Adrenal gland (tissue), 12 donors: ENCODE data around the gene UBAC1. TPM values are rescaled to one million over a fixed set of nuclear protein-coding genes. Genes with fewer than 3 reads are reported as not detected.

ENCODE experiments used
- DNase-seq, 7 donors: peaks; one replicate each; pipeline ENCODE4 v3.0.0-alpha.2; 2019 to 2020
- H3K27ac ChIP-seq, 5 donors: fragments of 200-600 bp; sonication (generic) in 4 of 5; 1 replicate in 3 of 5; 2 replicates in 2 of 5; pipeline versions ENCODE4 v1.5.1 to v1.8.0; 2016 to 2020; ENCODE audit warnings: mild to moderate bottlenecking in 1 of 5
- H3K27me3 ChIP-seq: fragments of 200-600 bp; 2 replicates; pipeline ENCODE4 v1.8.0; 2021
- H3K36me3 ChIP-seq, 2 donors: fragments of 200-600 bp; replicated peaks in 1 of 2; 1 replicate in 1 of 2; 2 replicates in 1 of 2; pipeline versions ENCODE4 v1.5.1 to v1.8.0; 2018 to 2022
- H3K4me1 ChIP-seq, 2 donors: fragments of 200-600 bp; replicated peaks in 1 of 2; 1 replicate in 1 of 2; 2 replicates in 1 of 2; pipeline versions ENCODE4 v1.5.1 to v1.8.0; 2018 to 2021
- H3K4me3 ChIP-seq, 4 donors: fragments of 200-600 bp; sonication (generic) in 3 of 4; one replicate each; pipeline ENCODE4 v1.5.1; 2016 to 2018
- H3K9me3 ChIP-seq, 3 donors: fragments of 200-600 bp; sonication (generic) in 1 of 3; replicated peaks in 1 of 3; 1 replicate in 2 of 3; 2 replicates in 1 of 3; pipeline versions ENCODE4 v1.5.1 to v1.8.0; 2016 to 2021
- POLR2A ChIP-seq, 2 donors: fragments of 450-650 bp; IDR thresholded peaks; one replicate each; pipeline ENCODE4 v1.6.1; 2017; ENCODE audit warnings: antibody characterized with exemption in 2 of 2, mild to moderate bottlenecking in 2 of 2, moderate library complexity in 1 of 2
- WGBS, 4 donors: extraction: QIAGEN DNeasy Blood & Tissue Kit in 2 of 4; methylation state at CpG; one replicate each; pipeline versions ENCODE4 v1.1.5 to v1.1.7; 2013 to 2017; 5-methylcytosine and 5-hydroxymethylcytosine counted together
- intact Hi-C, 2 donors: fragments of 100-400 bp; cut with DNase I; formaldehyde crosslinking; loops; one replicate each; pipeline versions ENCODE4 v1.14.1 to v1.15.0; 2022 to 2023
- polyA plus RNA-seq, 3 donors: library from polyadenylated mRNA; stranded (reverse); fragments of 200-250 nt in 2 of 3; fragments of 350-450 nt in 1 of 3; fragmentation: Illumina TruSeq in 1 of 3; extraction: RNeasy Lipid Tissue Mini Kit (QIAGEN cat#74804) in 1 of 3; gene quantifications; one replicate each; pipeline ENCODE4 v1.2.3, GENCODE V29; 2013 to 2014
- total RNA-seq, 9 donors: library from RNA; depleted of rRNA in 4 of 9; stranded (reverse); fragments of >200 nt in 4 of 9; fragments of 120-200 nt in 1 of 9; fragmentation: NEBNext Ultra II Directional in 1 of 9; extraction: Animal tissue kit (Norgen Biotek cat#: 25700) in 1 of 9; gene quantifications; one replicate each; pipeline versions ENCODE4 v1.1.0 to v1.2.4, GENCODE V29; 2013 to 2023
- TF ChIP-seq, protein P1 (sequence below), 6 experiments: fragments of 450-650 bp in 4 of 6; fragments of 200-600 bp in 2 of 6; sonication (generic) in 1 of 6; IDR thresholded peaks; 1 replicate in 5 of 6; 2 replicates in 1 of 6; pipeline versions ENCODE4 v1.5.1 to v1.8.0; 2016 to 2021; ENCODE audit warnings: antibody characterized with exemption in 6 of 6, mild to moderate bottlenecking in 2 of 6, moderate library complexity in 1 of 6
- donor health status: healthy with polysubstance abuse.
- donor health status: Bipolar disorder and iron deficiency.
- donor health status: DM: yes; HTN: yes; CAD: no.
- donor health status: DM: no; HTN: no; CAD: no.
- donor health status: DM: no; HTN: no; CAD: no.
- donor health status: DM: yes; HTN: yes; CAD: no.

The UBAC1 gene
- total and polyA plus RNA-seq, 12 donors: 20.2 to 63.3 (median 37.9) TPM

DNA sequence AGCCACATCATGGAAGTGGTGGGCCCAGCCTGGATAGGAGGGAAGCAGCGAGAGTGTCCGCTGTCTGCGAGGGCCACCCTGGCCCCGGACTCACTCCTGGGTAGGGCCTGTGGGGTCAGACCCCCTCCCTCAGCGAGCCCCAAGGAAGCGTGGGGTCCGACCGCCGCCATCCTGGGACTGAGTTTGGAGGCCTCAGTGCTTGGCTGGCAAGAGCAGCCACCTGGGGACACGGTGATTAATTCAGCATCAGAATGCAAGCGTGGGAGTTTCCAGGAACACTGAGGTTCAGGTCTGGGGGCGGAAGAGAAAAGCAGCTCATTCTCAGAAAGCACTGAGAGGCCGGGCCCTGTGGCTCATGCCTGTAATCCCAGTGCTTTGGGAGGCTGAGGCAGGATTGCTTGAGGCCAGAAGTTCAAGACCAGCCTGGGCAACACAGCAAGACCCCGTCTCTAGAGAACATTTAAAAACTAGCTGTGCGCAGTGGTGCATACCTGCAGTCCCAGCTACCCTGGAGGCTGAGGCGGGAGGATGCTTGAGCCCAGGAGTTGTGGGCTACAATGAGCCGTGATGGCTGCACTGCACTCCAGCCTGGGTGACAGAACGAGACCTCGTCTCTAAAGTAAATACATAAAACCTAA lies 35.6 kb downstream of the UBAC1 start:
- H3K4me1 ChIP-seq: no peaks in the 10 kb centered on the region
- no peak overlapping the region for H3K27ac ChIP-seq
- H3K27me3 ChIP-seq: no peaks in the 10 kb centered on the region
- peaks cover 0 to 3% of the 10 kb centered on the region in 2 donors for H3K36me3 ChIP-seq
- no peak for TF ChIP-seq POLR2A (IDR thresholded peaks at IDR 0.05)
- TF ChIP-seq, protein P1, sequence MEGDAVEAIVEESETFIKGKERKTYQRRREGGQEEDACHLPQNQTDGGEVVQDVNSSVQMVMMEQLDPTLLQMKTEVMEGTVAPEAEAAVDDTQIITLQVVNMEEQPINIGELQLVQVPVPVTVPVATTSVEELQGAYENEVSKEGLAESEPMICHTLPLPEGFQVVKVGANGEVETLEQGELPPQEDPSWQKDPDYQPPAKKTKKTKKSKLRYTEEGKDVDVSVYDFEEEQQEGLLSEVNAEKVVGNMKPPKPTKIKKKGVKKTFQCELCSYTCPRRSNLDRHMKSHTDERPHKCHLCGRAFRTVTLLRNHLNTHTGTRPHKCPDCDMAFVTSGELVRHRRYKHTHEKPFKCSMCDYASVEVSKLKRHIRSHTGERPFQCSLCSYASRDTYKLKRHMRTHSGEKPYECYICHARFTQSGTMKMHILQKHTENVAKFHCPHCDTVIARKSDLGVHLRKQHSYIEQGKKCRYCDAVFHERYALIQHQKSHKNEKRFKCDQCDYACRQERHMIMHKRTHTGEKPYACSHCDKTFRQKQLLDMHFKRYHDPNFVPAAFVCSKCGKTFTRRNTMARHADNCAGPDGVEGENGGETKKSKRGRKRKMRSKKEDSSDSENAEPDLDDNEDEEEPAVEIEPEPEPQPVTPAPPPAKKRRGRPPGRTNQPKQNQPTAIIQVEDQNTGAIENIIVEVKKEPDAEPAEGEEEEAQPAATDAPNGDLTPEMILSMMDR (IDR thresholded peaks at IDR 0.05): no peak
- WGBS, 4 donors: 90 to 97% (median 95%) methylated on average over 17 to 19 of the region's 19 CpGs
- DNase-seq: no peak
- H3K9me3 ChIP-seq: no peaks in the 10 kb centered on the region
- H3K4me3 ChIP-seq: no peak overlapping the region
- intact Hi-C loops: no loop called here

DNA sequence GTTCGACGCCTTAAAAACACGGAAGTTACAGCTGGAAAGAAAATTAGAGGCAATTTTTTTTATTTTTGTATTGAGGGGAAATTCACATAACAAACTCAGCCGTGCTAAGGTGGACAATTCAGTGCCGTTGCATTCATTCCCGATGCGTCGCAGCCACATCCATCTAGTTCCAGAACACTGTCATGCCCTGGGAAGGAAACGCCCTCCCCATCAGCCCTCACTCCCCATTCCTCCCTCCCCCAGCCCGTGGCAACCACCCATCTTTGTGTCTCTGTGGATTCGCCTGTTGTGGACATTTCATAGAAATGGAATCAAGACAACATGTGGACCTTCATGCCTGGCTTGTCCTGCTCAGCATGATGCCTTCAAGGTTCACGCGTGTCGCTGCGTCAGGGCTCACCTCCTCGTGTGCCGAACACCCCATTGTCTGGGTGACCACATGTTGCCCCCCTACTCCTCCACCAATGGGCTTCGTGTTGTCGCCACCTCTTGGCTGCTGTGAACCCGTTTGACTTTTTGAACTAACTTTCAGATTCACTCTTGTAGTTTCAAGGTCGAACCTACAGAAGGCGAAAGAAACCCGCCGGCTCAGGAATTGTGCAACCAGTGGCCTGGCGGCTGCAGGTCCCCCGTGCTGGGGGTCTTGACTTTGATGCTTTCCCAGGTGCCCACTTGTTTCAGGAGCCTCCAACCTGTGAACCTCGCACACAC lies 36.4 kb downstream of the UBAC1 start:
- H3K9me3 ChIP-seq: no peaks in the 10 kb centered on the region
- intact Hi-C loops: no loop called here
- no peak for TF ChIP-seq POLR2A (IDR thresholded peaks at IDR 0.05)
- TF ChIP-seq, protein P1 (IDR thresholded peaks at IDR 0.05): no peak
- H3K4me3 ChIP-seq: no peak overlapping the region
- no peak for DNase-seq
- H3K27ac ChIP-seq: no peak overlapping the region
- no peaks in the 10 kb centered on the region for H3K36me3 ChIP-seq
- H3K4me1 ChIP-seq: no peaks in the 10 kb centered on the region
- H3K27me3 ChIP-seq: no peaks in the 10 kb centered on the region
- WGBS, 4 donors: 80 to 89% (median 82%) methylated on average over 26 to 27 of the region's 27 CpGs

DNA sequence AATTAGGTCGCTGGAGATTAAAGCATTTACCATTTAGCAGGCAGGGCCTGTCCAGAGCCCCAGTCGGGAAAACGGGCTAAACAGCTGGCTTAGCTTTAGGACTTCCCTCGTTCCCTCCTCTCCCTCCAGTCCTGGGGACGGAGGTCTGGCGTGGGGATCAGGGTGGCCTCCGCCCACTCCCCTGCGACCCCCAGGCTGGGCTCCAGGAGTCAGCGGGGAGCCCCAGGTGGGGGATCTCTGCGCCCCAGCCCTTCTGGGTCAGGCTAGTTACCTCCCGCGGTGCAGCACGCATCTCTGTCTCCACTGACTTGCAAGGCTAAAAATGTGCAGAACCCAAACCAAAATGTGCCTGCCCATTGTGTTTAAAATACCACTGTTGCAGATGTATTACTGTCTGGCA lies 37.7 kb downstream of the UBAC1 start:
- 91 to 97% (median 95%) methylated on average over 7 to 13 of the region's 13 CpGs for WGBS, 4 donors
- H3K27me3 ChIP-seq: no peaks in the 10 kb centered on the region
- no peaks in the 10 kb centered on the region for H3K36me3 ChIP-seq
- no peak for TF ChIP-seq POLR2A (IDR thresholded peaks at IDR 0.05)
- TF ChIP-seq, protein P1 (IDR thresholded peaks at IDR 0.05): no peak
- H3K4me3 ChIP-seq: no peak overlapping the region
- H3K27ac ChIP-seq: no peak overlapping the region
- H3K4me1 ChIP-seq: no peaks in the 10 kb centered on the region
- H3K9me3 ChIP-seq: peaks cover 0 to 3% (median 0%) of the 10 kb centered on the region in 3 donors
- intact Hi-C loops: no loop called here
- DNase-seq: no peak

DNA sequence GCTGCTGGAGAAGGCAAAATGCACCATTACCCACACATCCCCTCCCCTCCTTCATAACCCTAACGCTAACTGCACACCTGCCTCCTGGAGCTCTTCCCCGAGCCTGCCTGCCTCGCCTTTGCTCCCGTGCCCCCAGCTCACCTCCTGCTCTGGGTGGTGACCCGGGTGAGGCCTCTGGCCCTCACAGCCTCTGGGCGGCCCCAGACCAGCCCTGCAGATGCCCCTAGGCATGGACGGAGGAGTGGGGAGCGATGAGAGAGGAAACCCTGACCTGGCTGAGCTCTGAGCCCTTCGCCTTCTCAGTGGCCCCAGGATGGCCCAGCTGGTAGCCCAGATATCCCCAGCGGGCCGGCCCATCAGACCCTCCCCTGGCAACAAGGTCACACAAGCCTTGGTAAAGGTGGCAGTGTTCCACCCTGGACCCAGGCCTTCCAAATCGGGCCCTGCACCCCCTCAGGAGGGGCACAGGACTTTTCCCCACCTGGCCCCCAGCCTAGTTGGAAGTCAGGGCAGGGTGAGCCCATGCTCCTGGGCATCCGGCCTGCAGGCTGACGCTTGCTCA lies 39.3 kb downstream of the UBAC1 start:
- no peaks in the 10 kb centered on the region for H3K36me3 ChIP-seq
- no peak overlapping the region for H3K27ac ChIP-seq
- peaks cover 0 to 18% (median 0%) of the 10 kb centered on the region in 3 donors for H3K9me3 ChIP-seq
- intact Hi-C loops: no loop called here
- H3K27me3 ChIP-seq: no peaks in the 10 kb centered on the region
- WGBS, 4 donors: 76 to 88% (median 79%) methylated on average over 3 to 14 of the region's 14 CpGs
- H3K4me1 ChIP-seq: no peaks in the 10 kb centered on the region
- DNase-seq: no peak
- H3K4me3 ChIP-seq: no peak overlapping the region
- no peak for TF ChIP-seq POLR2A (IDR thresholded peaks at IDR 0.05)
- TF ChIP-seq, protein P1 (IDR thresholded peaks at IDR 0.05): no peak
